Esophagus squamous epithelium (tissue), 5 donors: Measurements from ENCODE around the gene TRMU. TPM values are rescaled to one million over a fixed set of nuclear protein-coding genes. Genes with fewer than 3 reads are reported as not detected.

Experiments
- DNase-seq: peaks from one replicate; lab custom pipeline; 2025; lab: John Stamatoyannopoulos, UW
- H3K27ac ChIP-seq, 4 donors: fragments of 200-600 bp; sonication (generic); one replicate each; pipeline ENCODE4 v1.5.1; 2016 to 2019; ENCODE audit warnings: mild to moderate bottlenecking in 1 of 4
- H3K27me3 ChIP-seq, 4 donors: fragments of 200-600 bp; sonication (generic); 1 replicate in 3 of 4; 2 replicates in 1 of 4; pipeline versions ENCODE4 v1.5.1 to v1.6.0; 2017 to 2021; ENCODE audit warnings: antibody characterized with exemption in 1 of 4
- H3K36me3 ChIP-seq, 3 donors: fragments of 200-600 bp; sonication (generic); one replicate each; pipeline ENCODE4 v1.5.1; 2016 to 2019
- H3K4me1 ChIP-seq, 3 donors: fragments of 200-600 bp; sonication (generic); one replicate each; pipeline ENCODE4 v1.5.1; 2017 to 2019
- H3K4me3 ChIP-seq, 4 donors: fragments of 200-600 bp; sonication (generic); 1 replicate in 3 of 4; 2 replicates in 1 of 4; pipeline ENCODE4 v1.5.1; 2016 to 2019; ENCODE audit warnings: mild to moderate bottlenecking in 2 of 4, moderate library complexity in 1 of 4
- H3K9me3 ChIP-seq, 3 donors: fragments of 200-600 bp; sonication (generic); one replicate each; pipeline ENCODE4 v1.5.1; 2016 to 2019
- POLR2A ChIP-seq, 4 donors: fragments of 450-650 bp; IDR thresholded peaks; one replicate each; pipeline ENCODE4 v1.6.1; 2017; ENCODE audit warnings: antibody characterized with exemption in 4 of 4, mild to moderate bottlenecking in 4 of 4, moderate library complexity in 3 of 4
- WGBS, 2 donors: methylation state at CpG; one replicate each; pipeline ENCODE4 v1.1.5; 2018; 5-methylcytosine and 5-hydroxymethylcytosine counted together
- intact Hi-C: fragments of 100-400 bp; cut with DNase I; formaldehyde crosslinking; loops from one replicate; pipeline ENCODE4 v1.15.0; 2022
- total RNA-seq, 4 donors: library from RNA; depleted of rRNA; stranded (reverse); fragments of >200 nt; gene quantifications; one replicate each; pipeline ENCODE4 v1.1.0, GENCODE V29; 2016
- TF ChIP-seq, protein P1 (sequence below), 6 experiments: fragments of 450-650 bp in 4 of 6; fragments of 200-600 bp in 2 of 6; sonication (generic) in 2 of 6; IDR thresholded peaks; one replicate each; pipeline ENCODE4 v1.5.1; 2016 to 2019; ENCODE audit warnings: antibody characterized with exemption in 6 of 6, mild to moderate bottlenecking in 4 of 6, moderate library complexity in 4 of 6
- donor health status: DM: yes; HTN: yes; CAD: no.

Gene TRMU
- total RNA-seq, 4 donors from 2014 or later, result 17.7 to 43.1 (median 32.5) TPM

DNA sequence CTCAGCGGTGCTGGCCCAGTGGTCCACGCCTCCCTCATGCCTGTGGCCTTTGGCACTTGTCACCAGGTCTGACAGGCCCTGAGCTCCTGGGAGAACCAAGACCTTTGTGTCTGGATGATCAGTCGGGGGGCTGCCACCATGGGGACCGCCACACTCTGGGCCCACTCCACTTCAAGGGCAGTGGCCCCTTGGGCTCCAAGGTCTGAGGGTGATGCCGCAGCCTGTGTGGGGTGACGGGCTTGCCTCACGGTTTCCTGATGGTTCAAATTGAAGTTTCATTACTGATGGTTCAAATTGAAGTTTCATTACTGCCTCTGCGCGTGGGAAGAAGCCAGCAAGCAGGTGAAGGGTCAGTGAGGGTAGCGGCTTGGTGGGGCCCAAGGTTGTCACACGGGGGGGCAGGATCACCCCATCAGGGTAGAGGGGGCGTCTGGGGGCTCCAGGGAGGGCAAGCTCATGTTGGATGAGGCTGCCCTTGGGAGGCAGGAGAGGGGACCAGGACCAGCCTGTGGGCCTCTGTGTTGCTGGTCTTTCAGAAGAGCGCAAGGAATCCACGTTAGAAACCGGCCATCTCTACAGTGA lies 27.5 kb downstream of the TRMU start:
- Histone ChIP-seq H3K4me1 (peaks cover 0 to 8% (median 0%) of the 10 kb centered on the region in 3 donors), H3K9me3 (no peaks in the 10 kb centered on the region), H3K27me3 (peaks cover 0 to 35% (median 0%) of the 10 kb centered on the region in 4 donors), H3K4me3 (no peak overlapping the region), H3K36me3 (peaks cover 7 to 88% (median 42%) of the 10 kb centered on the region in 3 donors), H3K27ac (no peak overlapping the region)
- DNase-seq, result no peak
- WGBS, 2 donors, result 89 to 96% methylated on average over 5 to 8 of the region's 15 CpGs
- intact Hi-C loops, result no loop called here
- TF ChIP-seq POLR2A (IDR thresholded peaks at IDR 0.05), result no peak
- TF ChIP-seq, protein P1, sequence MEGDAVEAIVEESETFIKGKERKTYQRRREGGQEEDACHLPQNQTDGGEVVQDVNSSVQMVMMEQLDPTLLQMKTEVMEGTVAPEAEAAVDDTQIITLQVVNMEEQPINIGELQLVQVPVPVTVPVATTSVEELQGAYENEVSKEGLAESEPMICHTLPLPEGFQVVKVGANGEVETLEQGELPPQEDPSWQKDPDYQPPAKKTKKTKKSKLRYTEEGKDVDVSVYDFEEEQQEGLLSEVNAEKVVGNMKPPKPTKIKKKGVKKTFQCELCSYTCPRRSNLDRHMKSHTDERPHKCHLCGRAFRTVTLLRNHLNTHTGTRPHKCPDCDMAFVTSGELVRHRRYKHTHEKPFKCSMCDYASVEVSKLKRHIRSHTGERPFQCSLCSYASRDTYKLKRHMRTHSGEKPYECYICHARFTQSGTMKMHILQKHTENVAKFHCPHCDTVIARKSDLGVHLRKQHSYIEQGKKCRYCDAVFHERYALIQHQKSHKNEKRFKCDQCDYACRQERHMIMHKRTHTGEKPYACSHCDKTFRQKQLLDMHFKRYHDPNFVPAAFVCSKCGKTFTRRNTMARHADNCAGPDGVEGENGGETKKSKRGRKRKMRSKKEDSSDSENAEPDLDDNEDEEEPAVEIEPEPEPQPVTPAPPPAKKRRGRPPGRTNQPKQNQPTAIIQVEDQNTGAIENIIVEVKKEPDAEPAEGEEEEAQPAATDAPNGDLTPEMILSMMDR (IDR thresholded peaks at IDR 0.05), result no peak

DNA sequence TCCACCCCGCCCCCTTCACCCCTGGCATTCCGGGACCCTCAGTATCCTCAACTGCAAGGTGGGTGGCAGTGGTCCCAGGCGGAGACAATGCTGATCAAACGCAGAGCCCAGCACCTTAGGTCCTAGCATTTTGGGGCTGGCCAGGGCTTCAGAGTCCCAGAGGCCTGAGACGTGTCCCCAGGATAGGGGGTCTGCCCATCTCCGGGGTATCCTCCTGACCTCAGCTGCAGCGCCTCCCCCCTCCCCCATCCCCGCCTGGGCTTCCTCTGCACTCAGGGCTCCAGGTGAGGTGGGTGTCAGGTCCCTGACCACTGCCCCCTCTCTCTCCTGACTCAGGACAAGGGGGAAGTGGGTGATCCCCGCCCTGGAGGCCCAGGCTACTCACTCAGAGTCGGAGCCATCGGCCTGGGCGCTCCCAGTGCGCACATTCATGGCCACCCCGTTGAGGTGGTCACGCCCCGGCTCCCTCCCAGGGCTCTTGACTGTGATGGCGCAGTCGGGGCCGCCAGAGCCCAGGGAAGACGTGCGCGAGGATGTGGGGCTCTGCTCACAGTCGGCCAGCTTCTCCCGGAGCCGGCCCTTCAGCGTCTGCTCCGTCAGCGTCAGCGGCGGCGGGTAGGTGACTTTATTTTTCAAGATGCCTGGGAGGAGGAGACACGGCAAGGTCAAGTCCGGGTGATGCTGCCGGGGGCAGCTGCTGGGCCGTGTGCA lies 28.3 kb downstream of the TRMU start:
- H3K9me3 ChIP-seq, result no peaks in the 10 kb centered on the region
- WGBS, 2 donors, result 83 to 85% methylated on average over 2 to 17 of the region's 35 CpGs
- DNase-seq, result no peak
- peaks cover 0 to 35% (median 0%) of the 10 kb centered on the region in 4 donors for H3K27me3 ChIP-seq
- no peak overlapping the region for H3K4me3 ChIP-seq
- no peak overlapping the region for H3K27ac ChIP-seq
- peaks cover 0 to 10% (median 0%) of the 10 kb centered on the region in 3 donors for H3K4me1 ChIP-seq
- intact Hi-C loops, result no loop called here
- peaks cover 7 to 85% (median 35%) of the 10 kb centered on the region in 3 donors for H3K36me3 ChIP-seq
- no peak for TF ChIP-seq POLR2A (IDR thresholded peaks at IDR 0.05)
- TF ChIP-seq, protein P1 (IDR thresholded peaks at IDR 0.05), result no peak

DNA sequence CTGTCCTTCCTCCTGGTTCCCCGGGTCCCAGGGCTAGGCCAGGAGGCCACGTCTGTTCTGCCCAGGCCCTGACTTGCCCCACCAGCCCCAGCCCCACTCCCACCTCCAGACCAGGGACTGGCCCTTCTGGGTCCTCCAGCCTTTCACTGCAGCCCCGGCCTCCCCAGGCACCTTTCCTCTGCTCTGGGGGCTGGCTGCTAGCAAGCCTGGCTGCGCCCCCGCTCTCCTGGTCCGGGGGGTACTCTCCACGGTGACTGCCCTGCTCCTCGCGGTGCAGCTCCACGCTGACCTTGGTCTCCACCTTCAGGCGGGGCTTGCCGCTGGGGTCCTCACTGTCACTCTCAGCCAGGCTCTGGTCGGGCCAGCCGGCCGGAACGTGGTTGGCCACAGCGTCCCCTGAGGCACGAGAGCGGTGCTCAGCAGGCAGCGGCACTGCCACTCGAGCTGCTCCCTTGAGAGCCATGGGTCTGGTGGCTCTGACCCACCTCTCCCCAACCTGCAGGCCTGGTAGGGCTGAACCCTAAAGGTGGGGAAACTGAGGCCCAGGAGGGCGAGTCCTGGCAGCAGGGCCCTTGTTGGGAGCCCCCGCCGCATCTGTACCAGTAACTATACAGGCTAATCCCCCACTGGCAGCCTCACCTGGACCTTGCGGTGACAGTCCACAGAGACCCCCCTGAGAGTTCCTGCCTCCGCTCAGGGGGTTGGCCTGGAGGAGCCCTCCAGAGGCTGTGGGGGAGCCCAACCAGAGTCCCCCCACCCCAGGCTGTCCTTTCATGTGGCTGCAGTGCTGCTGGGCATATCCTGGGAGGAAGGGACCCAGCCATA lies 29.0 kb downstream of the TRMU start:
- Histone ChIP-seq H3K4me1 (peaks cover 0 to 11% (median 0%) of the 10 kb centered on the region in 3 donors), H3K4me3 (no peak overlapping the region), H3K27ac (no peak overlapping the region), H3K27me3 (peaks cover 0 to 35% (median 0%) of the 10 kb centered on the region in 4 donors), H3K36me3 (peaks cover 7 to 85% (median 33%) of the 10 kb centered on the region in 3 donors), H3K9me3 (no peaks in the 10 kb centered on the region)
- no peak for TF ChIP-seq POLR2A (IDR thresholded peaks at IDR 0.05)
- TF ChIP-seq, protein P1 (IDR thresholded peaks at IDR 0.05), result no peak
- WGBS, 2 donors, result 90 to 100% methylated on average over 1 to 2 of the region's 26 CpGs
- DNase-seq, result no peak
- intact Hi-C loops, result loop anchor here (5.0 kb wide), 1 partner anchor 178 kb away; no protein-coding TSS in a partner anchor

DNA sequence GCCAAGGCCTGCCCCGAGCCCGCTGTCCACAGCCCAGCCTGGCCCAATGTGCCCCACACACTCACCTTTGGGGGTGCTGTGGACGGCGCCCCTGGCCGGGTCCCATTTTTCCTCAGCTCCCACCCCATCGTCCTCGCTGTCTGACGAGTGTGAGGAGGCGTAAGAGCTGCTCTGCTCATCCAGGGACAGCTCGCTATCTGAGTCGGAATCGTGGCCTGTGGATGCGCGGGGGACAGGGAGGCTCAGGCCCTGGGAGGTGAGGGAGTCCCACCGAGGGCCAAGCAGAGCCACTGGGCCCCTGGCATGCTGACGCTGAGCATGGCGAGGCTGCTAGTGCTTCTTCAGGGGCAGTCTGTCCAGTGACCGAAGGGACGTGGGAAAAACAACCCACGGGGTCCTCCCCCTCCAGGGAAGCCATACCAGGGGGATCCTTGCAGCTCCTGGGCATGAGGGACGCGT lies 29.7 kb downstream of the TRMU start:
- no peak for TF ChIP-seq POLR2A (IDR thresholded peaks at IDR 0.05)
- TF ChIP-seq, protein P1 (IDR thresholded peaks at IDR 0.05), result no peak
- Histone ChIP-seq H3K27me3 (peaks cover 0 to 35% (median 0%) of the 10 kb centered on the region in 4 donors), H3K4me1 (peaks cover 0 to 16% (median 0%) of the 10 kb centered on the region in 3 donors), H3K9me3 (no peaks in the 10 kb centered on the region), H3K4me3 (no peak overlapping the region), H3K27ac (no peak overlapping the region), H3K36me3 (peaks cover 7 to 83% (median 33%) of the 10 kb centered on the region in 3 donors)
- WGBS, 2 donors, result 100% methylated on average over 1 of the region's 22 CpGs; no CpG with 5 or more reads in 1 of the 2 donors
- DNase-seq, result no peak
- intact Hi-C loops, result loop anchor here (5.0 kb wide), 1 partner anchor 177 kb away; no protein-coding TSS in a partner anchor
